Loucy (cell line): ENCODE data around the gene KRTAP1-5.
"Not testable (repeated sequence)": the region's sequence is repeated elsewhere in the genome, so short reads cannot be mapped to it uniquely, and the experiment has no call there.

Experiments used
- EZH2phosphoT487 ChIP-seq: fragments of 200-600 bp; IDR thresholded peaks from 2 replicates; pipeline ENCODE4 v1.6.1; 2018; ENCODE audit warnings: antibody characterized with exemption, mild to moderate bottlenecking, moderate library complexity, borderline replicate concordance
- TF ChIP-seq, protein P1 (sequence below): fragments of 200-600 bp; sonication (generic); conservative IDR thresholded peaks from 2 replicates; pipeline ENCODE4 v1.5.1; 2014; ENCODE audit warnings: mild to moderate bottlenecking, antibody characterized with exemption, low read length

DNA sequence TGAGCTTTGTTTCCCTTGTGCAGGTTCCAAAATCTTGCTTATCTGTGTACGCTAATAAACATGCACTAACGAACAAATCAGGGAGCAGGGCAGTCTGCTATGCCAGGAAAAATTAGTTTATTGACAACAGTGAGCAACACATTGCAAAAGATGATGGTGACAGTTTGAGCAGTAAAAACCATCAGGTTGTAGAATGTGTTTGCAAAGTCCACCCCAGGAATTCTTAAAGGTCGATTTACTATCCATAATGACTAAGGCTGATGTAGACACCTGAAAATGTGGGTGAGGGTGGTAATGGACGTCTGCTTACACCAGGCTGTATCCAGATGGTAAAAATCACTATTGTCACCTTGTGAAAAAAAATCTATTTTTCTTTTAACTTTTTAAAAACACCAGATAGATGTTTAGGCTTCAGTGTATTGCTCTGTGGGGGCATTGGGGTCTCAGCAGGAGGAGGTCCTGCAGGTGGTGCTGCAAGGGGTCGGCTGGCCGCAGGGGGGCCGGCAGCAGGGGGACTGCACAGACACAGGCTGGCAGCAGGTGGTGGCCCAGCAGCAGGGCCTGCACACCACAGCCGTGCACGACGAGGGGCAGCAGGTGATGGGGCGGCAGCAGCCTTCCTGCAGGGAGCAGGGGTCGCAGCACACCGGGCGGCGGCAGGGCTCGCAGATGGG lies 38.1 kb upstream of the KRTAP1-5 start:
- TF ChIP-seq, protein P1, sequence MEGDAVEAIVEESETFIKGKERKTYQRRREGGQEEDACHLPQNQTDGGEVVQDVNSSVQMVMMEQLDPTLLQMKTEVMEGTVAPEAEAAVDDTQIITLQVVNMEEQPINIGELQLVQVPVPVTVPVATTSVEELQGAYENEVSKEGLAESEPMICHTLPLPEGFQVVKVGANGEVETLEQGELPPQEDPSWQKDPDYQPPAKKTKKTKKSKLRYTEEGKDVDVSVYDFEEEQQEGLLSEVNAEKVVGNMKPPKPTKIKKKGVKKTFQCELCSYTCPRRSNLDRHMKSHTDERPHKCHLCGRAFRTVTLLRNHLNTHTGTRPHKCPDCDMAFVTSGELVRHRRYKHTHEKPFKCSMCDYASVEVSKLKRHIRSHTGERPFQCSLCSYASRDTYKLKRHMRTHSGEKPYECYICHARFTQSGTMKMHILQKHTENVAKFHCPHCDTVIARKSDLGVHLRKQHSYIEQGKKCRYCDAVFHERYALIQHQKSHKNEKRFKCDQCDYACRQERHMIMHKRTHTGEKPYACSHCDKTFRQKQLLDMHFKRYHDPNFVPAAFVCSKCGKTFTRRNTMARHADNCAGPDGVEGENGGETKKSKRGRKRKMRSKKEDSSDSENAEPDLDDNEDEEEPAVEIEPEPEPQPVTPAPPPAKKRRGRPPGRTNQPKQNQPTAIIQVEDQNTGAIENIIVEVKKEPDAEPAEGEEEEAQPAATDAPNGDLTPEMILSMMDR: not testable (repeated sequence)
- TF ChIP-seq EZH2phosphoT487: not testable (repeated sequence)
